WTC11 (cell line): Measurements from ENCODE around the gene SIN3A. TPM values are rescaled to one million over a fixed set of nuclear protein-coding genes. Genes with fewer than 3 reads are reported as not detected.
"Not testable (repeated sequence)": the region's sequence is repeated elsewhere in the genome, so short reads cannot be mapped to it uniquely, and the experiment has no call there.

Source experiments
- ATAC-seq: fragments of 200-7000 bp; cut with Tn5 transposase; 2 replicates; pipeline ENCODE4 v1.10.0; 2021; ENCODE audit warnings: mild to moderate bottlenecking, moderate library complexity
- CTCF ChIA-PET: fragments of 300-600 bp; sonication (Branson Sonifier 250); formaldehyde crosslinking; loops from one replicate; lab custom pipeline; 2021; ENCODE audit warnings: antibody characterized with exemption; lab: Charles Lee
- POLR2A ChIA-PET: fragments of 350-600 bp; sonication (Branson Sonifier 250); formaldehyde crosslinking; loops from one replicate; lab custom pipeline; 2021; ENCODE audit warnings: antibody characterized with exemption; lab: Charles Lee
- DNase-seq: peaks from one replicate; pipeline ENCODE4 v3.0.0; 2021; ENCODE audit warnings: low spot score
- H3K27ac Mint-ChIP-seq: 2 replicates; pipeline ENCODE4 v1.8.0; 2021; ENCODE audit warnings: mixed read lengths
- H3K27me3 Mint-ChIP-seq: 2 replicates; pipeline ENCODE4 v1.8.0; 2021; ENCODE audit warnings: low read depth, mild to moderate bottlenecking, moderate library complexity, mixed read lengths
- H3K36me3 Mint-ChIP-seq: 2 replicates; pipeline ENCODE4 v1.8.0; 2021; ENCODE audit warnings: mixed read lengths
- H3K4me1 Mint-ChIP-seq: 2 replicates; pipeline ENCODE4 v1.8.0; 2022; ENCODE audit warnings: mixed read lengths
- H3K4me3 Mint-ChIP-seq: 2 replicates; pipeline ENCODE4 v1.8.0; 2021; ENCODE audit warnings: mild to moderate bottlenecking, moderate library complexity, mixed read lengths
- H3K9me3 Mint-ChIP-seq: 2 replicates; pipeline ENCODE4 v1.8.0; 2021; ENCODE audit warnings: mixed read lengths
- ATF2 ChIP-seq: sonication (generic); formaldehyde crosslinking; IDR thresholded peaks from 2 replicates; pipeline ENCODE4 v1.8.1; 2022; ENCODE audit warnings: low read depth, missing genetic modification reagents, borderline replicate concordance
- ATF3 ChIP-seq: sonication (generic); formaldehyde crosslinking; conservative IDR thresholded peaks from 2 replicates; pipeline ENCODE4 v1.8.1; 2022; ENCODE audit warnings: mild to moderate bottlenecking, missing genetic modification reagents
- E2F4 ChIP-seq: sonication (generic); formaldehyde crosslinking; IDR thresholded peaks from 2 replicates; pipeline ENCODE4 v1.8.1; 2022; ENCODE audit warnings: low read depth, mild to moderate bottlenecking, moderate library complexity, missing genetic modification reagents, borderline replicate concordance
- FOXP1 ChIP-seq: sonication (generic); formaldehyde crosslinking; IDR thresholded peaks from 2 replicates; pipeline ENCODE4 v1.8.0; 2022; ENCODE audit warnings: missing genetic modification reagents, mild to moderate bottlenecking, moderate library complexity, borderline replicate concordance
- JAZF1 ChIP-seq: fragments of 250-450 bp; sonication (Bioruptor Pico); IDR thresholded peaks from 2 replicates; pipeline ENCODE4 v1.9.0; 2021; ENCODE audit warnings: moderate library complexity, mild to moderate bottlenecking, inconsistent platforms
- MLX ChIP-seq: sonication (generic); formaldehyde crosslinking; IDR thresholded peaks from 2 replicates; pipeline ENCODE4 v1.8.1; 2023; ENCODE audit warnings: mild to moderate bottlenecking, missing genetic modification reagents, moderate library complexity
- MXD4 ChIP-seq: fragments of 250-450 bp; sonication (Bioruptor Pico); IDR thresholded peaks from 2 replicates; pipeline ENCODE4 v1.8.0; 2021; ENCODE audit warnings: mild to moderate bottlenecking, moderate library complexity, borderline replicate concordance
- NR1H2 ChIP-seq: sonication (generic); formaldehyde crosslinking; IDR thresholded peaks from 2 replicates; pipeline ENCODE4 v1.9.0; 2021; ENCODE audit warnings: mild to moderate bottlenecking, moderate library complexity, missing genetic modification reagents
- PRRX2 ChIP-seq: fragments of 250-450 bp; sonication (Bioruptor Pico); IDR thresholded peaks from 2 replicates; pipeline ENCODE4 v1.8.0; 2021; ENCODE audit warnings: mild to moderate bottlenecking
- RELA ChIP-seq: sonication (generic); formaldehyde crosslinking; IDR thresholded peaks from 2 replicates; pipeline ENCODE4 v1.8.1; 2022; ENCODE audit warnings: missing genetic modification reagents, mild to moderate bottlenecking, borderline replicate concordance
- SMAD4 ChIP-seq: sonication (generic); formaldehyde crosslinking; IDR thresholded peaks from 2 replicates; pipeline ENCODE4 v1.8.0; 2022; ENCODE audit warnings: mild to moderate bottlenecking, missing genetic modification reagents
- USF1 ChIP-seq: sonication (generic); formaldehyde crosslinking; IDR thresholded peaks from 2 replicates; pipeline ENCODE4 v1.8.0; 2022; ENCODE audit warnings: mild to moderate bottlenecking, missing genetic modification reagents
- ZBTB43 ChIP-seq: sonication (generic); formaldehyde crosslinking; IDR thresholded peaks from 2 replicates; pipeline ENCODE4 v1.8.1; 2023; ENCODE audit warnings: mild to moderate bottlenecking, missing genetic modification reagents
- ZNF138 ChIP-seq: sonication (generic); formaldehyde crosslinking; conservative IDR thresholded peaks from 2 replicates; pipeline ENCODE4 v1.8.1; 2022; ENCODE audit warnings: mild to moderate bottlenecking, moderate library complexity, missing genetic modification reagents
- ZNF416 ChIP-seq: fragments of 250-450 bp; sonication (Bioruptor Pico); IDR thresholded peaks from 2 replicates; pipeline ENCODE4 v1.9.0; 2021; ENCODE audit warnings: mild to moderate bottlenecking, inconsistent platforms
- ZNF423 ChIP-seq: fragments of 250-450 bp; sonication (Bioruptor Pico); IDR thresholded peaks from 2 replicates; pipeline ENCODE4 v2.1.2; 2022; ENCODE audit warnings: mild to moderate bottlenecking, moderate library complexity
- ZNF425 ChIP-seq: fragments of 250-450 bp; sonication (Bioruptor Pico); conservative IDR thresholded peaks from 2 replicates; pipeline ENCODE4 v1.9.0; 2021; ENCODE audit warnings: mild to moderate bottlenecking
- total RNA-seq: library from RNA; stranded (reverse); gene quantifications from 3 replicates; pipeline ENCODE4 v1.2.3, GENCODE V29; 2021
- TF ChIP-seq, protein P1 (sequence below): sonication (generic); formaldehyde crosslinking; IDR thresholded peaks from 2 replicates; pipeline ENCODE4 v1.8.1; 2022; ENCODE audit warnings: missing genetic modification reagents, borderline replicate concordance
- TF ChIP-seq, protein P2 (sequence below): sonication (generic); formaldehyde crosslinking; IDR thresholded peaks from 2 replicates; pipeline ENCODE4 v1.8.0; 2022; ENCODE audit warnings: mild to moderate bottlenecking, missing genetic modification reagents
- TF ChIP-seq, protein P3 (sequence below): sonication (generic); formaldehyde crosslinking; IDR thresholded peaks from 2 replicates; pipeline ENCODE4 v1.8.0; 2023; ENCODE audit warnings: missing genetic modification reagents

Gene SIN3A
- total RNA-seq, 1 experiment from 2014 or later: 113 TPM

GRCh38 chr15:75449585-75450306, 1.7 kb downstream of the SIN3A start (continued):
- TF ChIP-seq FOXP1 (no peak), SMAD4 (CRISPR knock-in tag) (no peak), ZNF416 (CRISPR knock-in tag) (no peak)
- TF ChIP-seq, protein P1, sequence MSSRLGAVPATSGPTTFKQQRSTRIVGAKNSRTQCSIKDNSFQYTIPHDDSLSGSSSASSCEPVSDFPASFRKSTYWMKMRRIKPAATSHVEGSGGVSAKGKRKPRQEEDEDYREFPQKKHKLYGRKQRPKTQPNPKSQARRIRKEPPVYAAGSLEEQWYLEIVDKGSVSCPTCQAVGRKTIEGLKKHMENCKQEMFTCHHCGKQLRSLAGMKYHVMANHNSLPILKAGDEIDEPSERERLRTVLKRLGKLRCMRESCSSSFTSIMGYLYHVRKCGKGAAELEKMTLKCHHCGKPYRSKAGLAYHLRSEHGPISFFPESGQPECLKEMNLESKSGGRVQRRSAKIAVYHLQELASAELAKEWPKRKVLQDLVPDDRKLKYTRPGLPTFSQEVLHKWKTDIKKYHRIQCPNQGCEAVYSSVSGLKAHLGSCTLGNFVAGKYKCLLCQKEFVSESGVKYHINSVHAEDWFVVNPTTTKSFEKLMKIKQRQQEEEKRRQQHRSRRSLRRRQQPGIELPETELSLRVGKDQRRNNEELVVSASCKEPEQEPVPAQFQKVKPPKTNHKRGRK (CRISPR knock-in tag): no peak

GRCh38 chr15:75448171-75448570, 3.3 kb downstream of the SIN3A start:
- not testable (repeated sequence) for H3K27ac Mint-ChIP-seq
- H3K4me1 Mint-ChIP-seq: peaks cover 18% of the 10 kb centered on the region

DNA sequence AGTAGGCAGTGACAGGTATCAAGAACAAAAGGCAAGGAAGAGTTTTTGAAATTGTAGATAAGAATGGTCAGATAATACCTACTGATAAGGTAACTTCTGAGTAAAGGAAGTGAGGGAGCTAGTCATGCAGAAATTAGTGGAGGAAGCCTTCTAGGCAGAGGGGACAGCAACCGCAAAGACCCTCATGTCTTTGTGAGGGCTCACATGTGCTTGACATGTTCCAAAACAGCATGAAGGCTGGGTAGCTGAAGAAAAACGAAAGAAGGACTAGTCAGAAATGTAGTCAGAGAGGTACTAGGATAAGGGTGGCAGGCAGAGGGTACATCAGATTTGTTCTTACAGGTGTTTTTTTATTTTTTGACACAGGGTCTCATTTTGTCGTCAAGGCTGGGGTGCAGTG, 5.3 kb downstream of the SIN3A start:
- H3K27me3 Mint-ChIP-seq: no peaks in the 10 kb centered on the region
- H3K27ac Mint-ChIP-seq: peak overlapping the region; percentile 32; the same call in 1 of the 2 replicates
- no peaks in the 10 kb centered on the region for H3K9me3 Mint-ChIP-seq
- ATAC-seq: no peak
- H3K4me1 Mint-ChIP-seq: peaks cover 18% of the 10 kb centered on the region
- POLR2A ChIA-PET: interaction anchor here (0.7 to 3.5 kb wide), 2 partner anchors 8 to 395 kb away, joined by 6 to 17 read pairs; no protein-coding TSS in a partner anchor
- peaks cover 19% of the 10 kb centered on the region for H3K36me3 Mint-ChIP-seq
- no peak for DNase-seq
- H3K4me3 Mint-ChIP-seq: no peak overlapping the region
- TF ChIP-seq ZNF423: no peak
- no peak for TF ChIP-seq MLX (CRISPR knock-in tag)
- no peak for TF ChIP-seq RELA (CRISPR knock-in tag)
- TF ChIP-seq NR1H2 (CRISPR knock-in tag): no peak
- TF ChIP-seq, protein P2, sequence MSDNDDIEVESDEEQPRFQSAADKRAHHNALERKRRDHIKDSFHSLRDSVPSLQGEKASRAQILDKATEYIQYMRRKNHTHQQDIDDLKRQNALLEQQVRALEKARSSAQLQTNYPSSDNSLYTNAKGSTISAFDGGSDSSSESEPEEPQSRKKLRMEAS (CRISPR knock-in tag): no peak
- TF ChIP-seq ZBTB43 (CRISPR knock-in tag): no peak
- TF ChIP-seq ATF3 (CRISPR knock-in tag): no peak
- TF ChIP-seq MXD4 (CRISPR knock-in tag): no peak
- TF ChIP-seq SMAD4 (CRISPR knock-in tag): no peak
- TF ChIP-seq USF1 (CRISPR knock-in tag): no peak
- TF ChIP-seq E2F4 (CRISPR knock-in tag): no peak
- TF ChIP-seq JAZF1 (CRISPR knock-in tag): no peak
- TF ChIP-seq ZNF138 (CRISPR knock-in tag): no peak
- no peak for TF ChIP-seq ZNF425 (CRISPR knock-in tag)
- TF ChIP-seq PRRX2 (CRISPR knock-in tag): no peak
- TF ChIP-seq, protein P3, sequence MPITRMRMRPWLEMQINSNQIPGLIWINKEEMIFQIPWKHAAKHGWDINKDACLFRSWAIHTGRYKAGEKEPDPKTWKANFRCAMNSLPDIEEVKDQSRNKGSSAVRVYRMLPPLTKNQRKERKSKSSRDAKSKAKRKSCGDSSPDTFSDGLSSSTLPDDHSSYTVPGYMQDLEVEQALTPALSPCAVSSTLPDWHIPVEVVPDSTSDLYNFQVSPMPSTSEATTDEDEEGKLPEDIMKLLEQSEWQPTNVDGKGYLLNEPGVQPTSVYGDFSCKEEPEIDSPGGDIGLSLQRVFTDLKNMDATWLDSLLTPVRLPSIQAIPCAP (CRISPR knock-in tag): no peak
- no peak for TF ChIP-seq ATF2 (CRISPR knock-in tag)
- CTCF ChIA-PET: interaction anchor here (1.5 kb wide), 1 partner anchor 8 kb away, joined by 4 read pairs; no protein-coding TSS in a partner anchor

More at GRCh38 chr15:75448171-75448570, 3.3 kb downstream of the SIN3A start:
- ChIA-PET POLR2A (interaction anchor here (0.6 kb wide), 1 partner anchor 8 kb away, joined by 3 read pairs; no protein-coding TSS in a partner anchor), CTCF (interaction anchor here (0.7 kb wide), 2 partner anchors 80 to 236 kb away, joined by 3 read pairs; partner anchors contain the start of gene MAN2C1)
- H3K27me3 Mint-ChIP-seq, ATAC-seq, H3K4me3 Mint-ChIP-seq, H3K9me3 Mint-ChIP-seq: not testable (repeated sequence)
- DNase-seq: peak; percentile 23
- peaks cover 11% of the 10 kb centered on the region for H3K36me3 Mint-ChIP-seq
